ENCODE measurements around the gene ZNF765. TPM values are rescaled to one million over a fixed set of nuclear protein-coding genes. Genes with fewer than 3 reads are reported as not detected.

ZNF765 gene
- total RNA-seq, 1 donor from 2014 or later: 14.5 TPM

Other genes with a start within 250 kb of the ZNF765 start
- 14.6 and 15.8 TPM in 2 replicates for gene ZNF347, start 236.1 kb upstream of the ZNF765 start, total RNA-seq (ENCODE audit: low replicate concordance)
- gene ZNF665, start 201.8 kb upstream of the ZNF765 start, total RNA-seq (ENCODE audit: low replicate concordance): 5.0 and 7.2 TPM in 2 replicates
- gene ZNF677, start 140.3 kb upstream of the ZNF765 start, total RNA-seq (ENCODE audit: low replicate concordance): 47.1 and 47.9 TPM in 2 replicates
- gene VN1R2, start 136.9 kb upstream of the ZNF765 start, total RNA-seq (ENCODE audit: low replicate concordance): not detected in 2 replicates
- gene VN1R4, start 127.4 kb upstream of the ZNF765 start, total RNA-seq (ENCODE audit: low replicate concordance): not detected in 2 replicates
- 9.3 and 12.0 TPM in 2 replicates for gene ZNF845, start 61.4 kb upstream of the ZNF765 start, total RNA-seq (ENCODE audit: low replicate concordance)
- gene ZNF525, start 29.4 kb upstream of the ZNF765 start, total RNA-seq (ENCODE audit: low replicate concordance): 19.7 and 31.3 TPM in 2 replicates
- 15.3 and 18.0 TPM in 2 replicates for gene ZNF761, start 36.8 kb downstream of the ZNF765 start, total RNA-seq (ENCODE audit: low replicate concordance)
- 7.6 and 10.6 TPM in 2 replicates for gene ZNF813, start 72.6 kb downstream of the ZNF765 start, total RNA-seq (ENCODE audit: low replicate concordance)
- gene ZNF331, start 143.0 kb downstream of the ZNF765 start, total RNA-seq (ENCODE audit: low replicate concordance): 13.7 and 25.7 TPM in 2 replicates
- gene DPRX, start 236.8 kb downstream of the ZNF765 start, total RNA-seq (ENCODE audit: low replicate concordance): not detected in 2 replicates

All from type B pancreatic cell (in vitro differentiated cells).